Ascending aorta (tissue), 2 donors: Measurements from ENCODE around the gene VAT1L. TPM values are rescaled to one million over a fixed set of nuclear protein-coding genes. Genes with fewer than 3 reads are reported as not detected.

ENCODE experiments used
- DNase-seq, 2 donors: peaks; one replicate each; pipeline ENCODE4 v3.0.0-alpha.2; 2019; ENCODE audit warnings: low spot score in 2 of 2
- H3K27ac ChIP-seq, 2 donors: fragments of 200-600 bp; sonication (generic); one replicate each; pipeline ENCODE4 v1.5.1; 2016 to 2017; ENCODE audit warnings: mild to moderate bottlenecking in 1 of 2
- H3K27me3 ChIP-seq: fragments of 200-600 bp; sonication (generic); one replicate; pipeline ENCODE4 v1.5.1; 2017
- H3K36me3 ChIP-seq, 2 donors: fragments of 200-600 bp; sonication (generic); one replicate each; pipeline ENCODE4 v1.5.1; 2016
- H3K4me1 ChIP-seq, 2 donors: fragments of 200-600 bp; sonication (generic); one replicate each; pipeline ENCODE4 v1.5.1; 2016 to 2017; ENCODE audit warnings: mild to moderate bottlenecking in 1 of 2
- H3K4me3 ChIP-seq, 2 donors: fragments of 200-600 bp; sonication (generic); one replicate each; pipeline ENCODE4 v1.5.1; 2016 to 2017; ENCODE audit warnings: mild to moderate bottlenecking in 1 of 2
- H3K9me3 ChIP-seq, 2 donors: fragments of 200-600 bp; sonication (generic); one replicate each; pipeline ENCODE4 v1.5.1; 2016
- CTCF ChIP-seq, 3 experiments: fragments of 200-600 bp in 2 of 3; fragments of 450-650 bp in 1 of 3; sonication (generic) in 2 of 3; IDR thresholded peaks; one replicate each; pipeline ENCODE4 v1.5.1; 2016 to 2019; ENCODE audit warnings: antibody characterized with exemption in 3 of 3, mild to moderate bottlenecking in 1 of 3, moderate library complexity in 1 of 3
- intact Hi-C: fragments of 100-400 bp; cut with DNase I; formaldehyde crosslinking; loops from one replicate; pipeline ENCODE4 v1.15.1; 2023
- total RNA-seq: library from RNA; depleted of rRNA; stranded (reverse); fragments of >200 nt; gene quantifications from one replicate; pipeline ENCODE4 v1.1.0, GENCODE V29; 2016

Gene VAT1L
- total RNA-seq, 1 donor from 2014 or later = 12.6 TPM

GRCh38 chr16:77970371-77970770 lies 182.0 kb downstream of the VAT1L start:
- intact Hi-C loops = loop anchor here (2.0 kb wide), 2 partner anchors 182 to 248 kb away; partner anchors contain the start of genes NUDT7 and VAT1L
- Histone ChIP-seq H3K27me3 (no peaks in the 10 kb centered on the region), H3K9me3 (no peaks in the 10 kb centered on the region), H3K4me1 (peaks cover 0 to 5% of the 10 kb centered on the region in 2 donors), H3K36me3 (peaks cover 0 to 3% of the 10 kb centered on the region in 2 donors), H3K27ac (peak overlapping the region in 1 of 2 donors; percentile 59), H3K4me3 (no peak overlapping the region)
- DNase-seq = no peak
- TF ChIP-seq CTCF (IDR thresholded peaks at IDR 0.05) = no peak

GRCh38 chr16:77971306-77972061 lies 183.1 kb downstream of the VAT1L start:
- Histone ChIP-seq H3K9me3 (no peaks in the 10 kb centered on the region), H3K4me1 (peaks cover 0 to 5% of the 10 kb centered on the region in 2 donors), H3K4me3 (no peak overlapping the region), H3K36me3 (peaks cover 0 to 3% of the 10 kb centered on the region in 2 donors), H3K27me3 (no peaks in the 10 kb centered on the region), H3K27ac (peak overlapping the region; percentile 50 to 59)
- TF ChIP-seq CTCF (IDR thresholded peaks at IDR 0.05) = peak; percentile 68 to 89 (median 84)
- intact Hi-C loops = loop anchor here (1.0 to 2.0 kb wide), 4 partner anchors 32 to 296 kb away; partner anchors contain the start of genes NUDT7 and VAT1L
- peak in 1 of 2 donors; percentile 91 for DNase-seq

- DNase-seq = no peak
- Histone ChIP-seq H3K4me1 (peaks cover 0 to 5% of the 10 kb centered on the region in 2 donors), H3K27ac (peak overlapping the region; percentile 19 to 59), H3K9me3 (no peaks in the 10 kb centered on the region), H3K36me3 (peaks cover 0 to 3% of the 10 kb centered on the region in 2 donors), H3K4me3 (no peak overlapping the region), H3K27me3 (no peaks in the 10 kb centered on the region)
- intact Hi-C loops = no loop called here
- no peak for TF ChIP-seq CTCF (IDR thresholded peaks at IDR 0.05)
Measured at GRCh38 chr16:77972062-77972392, 183.7 kb downstream of the VAT1L start.

GRCh38 chr16:77974883-77975282 lies 186.5 kb downstream of the VAT1L start:
- Histone ChIP-seq H3K27ac (no peak overlapping the region), H3K4me3 (no peak overlapping the region), H3K36me3 (peaks cover 0 to 3% of the 10 kb centered on the region in 2 donors), H3K4me1 (peaks cover 0 to 5% of the 10 kb centered on the region in 2 donors), H3K9me3 (no peaks in the 10 kb centered on the region), H3K27me3 (no peaks in the 10 kb centered on the region)
- TF ChIP-seq CTCF (IDR thresholded peaks at IDR 0.05) = no peak
- intact Hi-C loops = no loop called here
- no peak for DNase-seq

- H3K36me3 ChIP-seq = peaks cover 0 to 3% of the 10 kb centered on the region in 2 donors
- intact Hi-C loops = no loop called here
- no peak overlapping the region for H3K4me3 ChIP-seq
- H3K27ac ChIP-seq = no peak overlapping the region
- peaks cover 0 to 5% of the 10 kb centered on the region in 2 donors for H3K4me1 ChIP-seq
- no peak for TF ChIP-seq CTCF (IDR thresholded peaks at IDR 0.05)
- H3K27me3 ChIP-seq = no peaks in the 10 kb centered on the region
- no peak for DNase-seq
- no peaks in the 10 kb centered on the region for H3K9me3 ChIP-seq
Measured at GRCh38 chr16:77975942-77976341, 187.6 kb downstream of the VAT1L start.
